ENCODE data around the gene PHF2.

PHF2 gene

DNA sequence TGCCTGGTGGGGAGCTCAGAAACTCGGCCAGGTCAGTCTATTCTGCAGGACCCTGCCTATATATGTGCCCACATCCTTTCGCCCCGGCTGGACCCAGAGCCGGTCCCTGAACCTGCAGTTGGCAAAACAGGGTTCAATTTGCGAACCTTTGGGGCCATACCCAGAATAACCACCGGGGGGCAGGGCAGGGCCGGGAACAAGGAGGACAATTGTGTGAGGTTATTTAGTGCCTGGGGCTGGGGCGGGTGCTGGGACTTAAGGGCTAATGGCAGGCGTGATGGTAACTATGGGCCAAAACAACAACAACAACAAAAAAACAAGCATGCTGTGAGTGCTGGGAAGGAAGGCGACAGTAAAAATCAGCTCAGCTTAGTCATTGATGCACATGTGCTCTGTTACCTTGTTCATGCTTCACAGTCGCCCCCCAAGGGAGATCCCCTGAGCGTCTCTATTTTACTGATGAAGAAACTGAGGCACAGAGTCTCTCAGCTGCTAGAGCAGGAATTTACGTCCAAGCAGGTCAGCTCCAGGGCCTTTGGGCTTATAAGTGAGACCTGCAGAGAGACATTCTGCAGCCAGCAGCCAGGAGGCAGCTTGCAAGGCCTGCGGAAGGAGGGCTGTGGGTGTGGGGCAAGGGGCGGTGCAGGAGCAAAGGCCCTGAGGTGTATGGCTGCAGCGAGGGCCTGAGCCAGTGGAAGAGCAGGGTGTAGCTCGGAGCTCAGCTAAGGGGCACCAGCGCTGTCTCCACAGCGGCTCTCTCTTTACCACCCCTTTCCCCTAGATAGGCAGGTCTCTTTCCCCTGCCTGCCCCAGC, 106.0 kb downstream of the PHF2 start:
- peak; percentile 21 for FAIRE-seq

DNA sequence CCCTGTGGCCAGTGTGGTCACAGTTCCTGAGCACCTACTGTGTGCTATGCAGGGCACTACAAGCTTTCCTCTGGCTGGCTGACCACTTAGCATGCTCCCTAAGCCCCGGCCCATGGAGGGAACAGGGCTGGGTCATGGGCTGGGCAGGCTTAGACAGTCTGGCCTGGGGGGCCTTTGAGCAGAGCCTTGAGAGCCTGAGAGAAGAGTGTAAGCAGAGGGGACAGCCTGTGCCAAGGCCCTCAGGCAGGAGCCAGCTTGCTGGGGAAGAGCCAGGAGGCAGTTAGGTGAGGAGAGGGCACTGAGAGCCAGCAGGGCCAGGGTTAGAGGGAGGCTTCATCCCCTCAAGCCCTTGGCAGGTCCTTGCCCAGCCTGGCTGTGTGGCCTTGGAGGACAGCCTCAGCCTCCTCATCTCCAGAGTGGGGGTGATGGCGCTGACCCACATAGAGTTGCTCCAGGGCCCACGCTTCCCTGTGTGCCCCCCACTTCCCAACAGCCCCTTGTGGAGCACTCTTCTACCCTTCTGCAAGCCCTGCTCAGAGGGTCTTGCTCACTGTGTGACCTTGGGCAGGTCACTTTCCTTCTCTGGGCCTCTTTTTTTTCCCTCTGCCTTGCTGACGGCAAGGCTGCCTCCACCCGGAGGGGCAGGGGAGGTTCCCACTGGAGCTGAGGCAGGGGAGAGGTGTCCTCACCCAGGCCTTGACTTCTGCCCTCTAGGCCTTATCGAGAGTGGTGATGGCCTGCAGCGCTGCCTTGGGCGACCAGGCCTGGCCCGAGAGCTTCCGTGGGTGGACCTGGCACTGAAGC, 107.1 kb downstream of the PHF2 start:
- no peak for FAIRE-seq

DNA sequence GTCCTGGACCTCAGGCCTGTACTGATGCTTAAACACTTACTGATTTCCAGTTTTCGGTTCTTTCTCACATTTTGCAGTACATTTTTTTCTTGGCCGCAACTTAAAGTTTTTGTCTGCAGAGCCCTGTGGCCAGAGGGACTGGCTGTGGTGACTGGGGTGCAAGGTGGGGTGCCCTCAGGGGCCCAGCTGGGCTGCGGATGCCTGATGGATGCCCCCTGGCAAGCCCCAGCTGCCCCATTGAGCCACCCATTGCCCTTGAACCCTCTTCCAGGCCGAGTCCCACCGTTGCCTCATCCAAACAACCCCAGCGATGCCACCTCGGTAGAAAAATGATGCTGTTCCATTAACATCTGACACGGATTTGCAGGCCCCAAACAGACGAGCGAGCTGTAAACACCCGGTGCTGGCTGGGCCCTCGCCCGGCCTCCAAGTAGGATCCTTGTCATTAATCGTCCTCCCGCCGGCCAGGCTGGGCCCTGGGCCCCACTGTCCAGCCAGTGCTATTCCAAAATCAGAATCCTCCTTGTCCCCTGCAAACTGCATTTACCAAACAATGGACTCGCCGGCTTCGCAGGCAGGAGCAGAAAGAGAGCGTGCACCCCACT, 107.9 kb downstream of the PHF2 start:
- FAIRE-seq = no peak

DNA sequence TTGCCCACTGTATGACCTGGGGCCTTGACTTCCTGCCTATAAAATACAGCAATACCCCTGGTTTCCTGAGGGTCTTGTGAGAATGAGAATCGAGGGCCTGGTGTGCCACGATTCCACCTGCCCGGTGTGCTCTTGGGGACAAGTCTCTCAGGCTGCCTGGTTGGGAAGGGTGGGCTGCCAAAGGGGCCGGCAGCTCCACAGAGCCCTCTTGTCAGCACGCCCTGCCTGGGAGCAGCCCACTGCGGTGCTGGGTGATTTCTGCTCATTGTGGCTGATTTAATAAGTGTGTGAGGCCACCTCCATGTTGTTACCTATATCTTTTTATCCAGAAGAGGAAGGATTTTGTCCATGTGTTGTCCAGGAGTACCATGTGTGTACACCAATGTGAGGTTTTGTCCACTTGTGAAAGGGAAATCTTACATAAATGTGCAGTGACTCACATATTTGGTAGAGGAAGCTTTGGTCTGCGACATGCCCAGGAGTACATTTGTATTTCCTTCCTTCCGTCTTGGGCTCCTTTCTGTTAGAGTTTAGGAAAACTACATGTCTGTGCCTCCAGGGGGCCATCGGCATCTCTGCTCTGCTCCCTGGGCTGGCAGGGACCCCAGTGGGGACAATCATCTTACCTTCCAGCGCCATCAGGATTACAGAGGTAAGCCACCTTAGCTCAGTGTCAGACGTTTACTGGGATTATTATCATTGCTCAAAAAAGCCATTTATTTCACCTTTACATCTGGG, 108.6 kb downstream of the PHF2 start:
- no peak for FAIRE-seq

- FAIRE-seq = no peak
Measured at GRCh38 chr9:93686127-93686879, 109.9 kb downstream of the PHF2 start.

DNA sequence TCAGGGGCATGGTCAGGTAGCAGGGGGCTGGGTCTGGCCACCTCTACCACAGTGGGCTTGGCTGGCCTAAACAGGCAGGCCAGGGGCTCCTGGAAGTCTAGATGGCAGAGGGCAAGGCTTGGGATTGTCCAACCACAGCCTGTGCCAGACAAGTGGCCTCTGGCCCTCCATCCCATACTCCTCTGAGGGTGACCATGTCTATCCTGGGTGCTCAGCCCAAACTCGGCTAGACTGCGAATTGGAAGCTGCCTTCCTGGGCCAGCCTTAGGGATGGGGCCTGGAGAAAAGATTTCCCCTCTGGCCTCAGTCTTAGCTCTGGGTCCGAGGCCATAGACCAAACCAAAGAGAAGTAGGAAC, 110.5 kb downstream of the PHF2 start:
- FAIRE-seq = no peak

DNA sequence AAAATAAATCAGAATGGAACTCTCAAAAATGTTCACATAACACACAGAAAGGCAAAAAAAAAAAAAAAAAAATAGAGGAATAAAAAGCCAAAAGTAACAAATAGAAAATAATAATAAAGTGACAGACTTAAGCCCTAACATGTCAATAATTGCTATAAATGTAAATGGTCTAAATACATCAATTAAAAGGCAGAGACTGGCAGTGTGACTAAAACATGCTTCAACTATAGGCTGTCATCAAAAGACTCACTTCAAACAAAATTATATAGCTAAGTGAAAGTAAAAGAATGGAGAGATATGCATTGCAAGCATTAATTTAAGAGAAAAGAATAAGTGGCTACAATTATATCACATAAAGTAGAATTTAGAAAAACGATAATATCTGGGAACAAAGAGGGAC, 114.2 kb downstream of the PHF2 start:
- no peak for FAIRE-seq

DNA sequence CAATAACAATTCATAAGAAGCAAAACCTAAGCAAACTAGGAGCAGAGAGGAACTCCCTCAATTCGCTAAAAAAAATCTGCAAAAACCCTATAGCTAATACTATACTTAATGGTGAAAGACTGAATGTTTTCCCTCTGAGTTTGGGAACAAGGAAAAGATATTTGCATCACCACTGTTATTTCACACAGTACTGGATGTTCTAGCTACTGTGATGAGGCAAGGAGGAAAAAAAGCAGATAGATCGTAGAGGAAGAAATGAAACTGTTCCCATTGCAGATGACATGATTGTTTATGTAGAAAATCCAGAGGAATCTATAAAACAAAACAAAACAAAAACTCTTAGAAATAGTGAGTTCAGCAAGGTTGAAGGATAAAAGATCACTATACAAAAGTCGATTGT, 116.7 kb downstream of the PHF2 start:
- no peak for FAIRE-seq

GRCh38 chr9:93697352-93698139, 121.2 kb downstream of the PHF2 start:
- no peak for FAIRE-seq

- no peak for FAIRE-seq
Measured at GRCh38 chr9:93698140-93698908, 121.9 kb downstream of the PHF2 start.

DNA sequence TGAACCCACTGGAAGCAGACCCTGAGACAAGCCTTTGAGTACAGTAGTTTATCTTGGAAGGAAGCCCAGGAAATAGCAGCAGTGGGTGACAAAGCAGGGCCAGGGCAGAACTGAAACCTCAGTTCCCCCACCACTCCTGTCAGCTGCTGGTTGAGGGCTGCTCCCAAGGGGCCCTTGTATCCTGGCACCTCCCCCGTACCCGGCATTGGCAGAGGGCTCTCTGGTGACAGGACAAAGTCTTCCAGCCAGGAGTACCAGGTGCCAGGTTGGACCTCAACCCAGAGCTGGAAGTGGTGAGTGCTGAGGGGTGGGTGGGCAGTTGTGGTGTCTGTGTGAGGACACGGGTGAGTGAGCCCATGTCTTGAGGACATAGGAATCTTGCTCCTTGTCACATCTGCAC, 123.3 kb downstream of the PHF2 start:
- FAIRE-seq = no peak

DNA sequence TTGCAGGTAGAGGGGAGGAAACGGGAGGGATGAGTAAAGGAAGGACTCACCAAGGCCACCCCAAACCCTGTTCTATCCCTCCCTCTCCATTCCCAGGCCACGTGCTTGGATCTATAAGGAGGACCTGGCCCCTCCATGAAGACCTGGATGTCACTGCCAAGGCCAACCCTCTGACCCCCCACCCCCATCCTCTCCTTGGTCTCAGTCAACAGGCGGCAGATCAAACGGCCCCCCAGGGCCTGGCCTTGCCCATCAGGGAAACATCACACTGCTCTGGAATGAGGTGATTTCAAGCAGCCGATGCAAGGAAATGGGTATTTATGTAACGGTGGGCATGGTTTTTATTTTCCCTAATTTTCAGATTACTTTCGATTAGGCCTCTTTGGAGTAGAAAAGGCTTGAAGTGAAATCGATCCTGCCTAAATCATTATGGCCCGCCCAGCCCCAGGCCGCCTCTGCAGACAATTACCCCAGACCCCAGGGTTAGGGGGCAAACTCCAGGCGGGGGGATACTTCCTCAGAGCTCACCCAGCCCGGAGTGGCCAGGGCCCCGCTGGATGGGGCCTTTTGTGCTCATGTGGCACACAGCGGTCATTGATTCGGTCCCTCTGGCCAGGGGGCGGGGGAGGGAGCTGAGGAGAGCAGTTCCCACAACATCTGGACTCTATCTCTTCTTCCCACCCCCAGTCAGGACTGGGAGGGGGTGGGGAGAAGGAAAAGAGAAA, 125.3 kb downstream of the PHF2 start:
- FAIRE-seq = no peak

GRCh38 chr9:93702261-93702660, 125.9 kb downstream of the PHF2 start:
- no peak for FAIRE-seq

- FAIRE-seq = no peak
Measured at GRCh38 chr9:93708289-93708986, 132.1 kb downstream of the PHF2 start.

DNA sequence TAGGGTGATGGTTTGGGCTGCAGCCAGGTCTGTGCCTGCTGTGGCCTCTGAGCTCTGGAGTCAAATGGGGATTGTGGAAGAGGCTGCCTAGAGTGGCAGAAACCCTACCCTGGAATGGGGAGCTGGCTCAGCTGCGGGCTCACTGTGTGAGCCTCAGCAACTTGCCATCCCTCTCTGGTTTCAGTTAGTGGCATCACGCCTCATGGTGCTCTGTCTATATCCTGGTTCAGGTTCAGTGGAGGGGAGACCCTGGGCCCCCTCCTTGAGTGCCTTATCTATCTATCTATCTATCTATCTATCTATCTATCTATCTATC, 132.6 kb downstream of the PHF2 start:
- no peak for FAIRE-seq

DNA sequence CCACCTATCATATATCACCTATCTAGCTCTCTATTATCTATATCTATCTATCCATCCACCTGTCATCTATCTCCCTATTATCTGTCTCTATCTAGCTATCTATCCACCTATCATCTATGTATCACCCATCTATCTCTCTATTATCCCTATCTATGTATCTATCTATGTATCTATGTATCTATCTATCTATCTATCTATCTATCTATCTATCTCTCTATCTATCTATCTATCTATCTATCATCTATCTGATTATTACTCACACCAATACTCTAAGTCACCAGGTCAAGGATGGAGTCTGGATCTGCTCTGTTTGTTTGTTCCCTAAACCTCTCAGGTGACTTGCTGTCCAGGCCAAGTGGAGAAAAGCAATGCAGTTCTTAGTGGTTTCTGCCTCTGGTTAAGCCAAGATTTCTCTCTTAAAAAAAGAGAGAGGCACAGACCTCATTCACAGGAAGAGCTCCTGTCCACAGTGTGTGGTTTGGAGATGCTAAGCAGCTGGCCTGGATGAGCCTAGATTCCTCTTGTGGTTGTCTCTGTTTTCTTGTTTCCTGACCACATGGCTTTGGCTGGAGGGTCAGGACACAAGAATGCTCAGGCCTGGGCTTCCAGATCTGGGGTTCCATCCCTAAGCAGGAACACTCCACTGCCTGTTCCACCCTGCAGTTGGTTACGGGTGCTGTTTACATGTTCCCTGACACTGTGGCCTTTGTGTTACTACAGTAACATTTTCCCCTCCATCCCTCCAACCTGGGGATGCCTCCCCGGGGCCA, 133.4 kb downstream of the PHF2 start:
- FAIRE-seq = no peak

- no peak for FAIRE-seq
Measured at GRCh38 chr9:93710370-93710723, 134.0 kb downstream of the PHF2 start.

- no peak for FAIRE-seq
Measured at GRCh38 chr9:93711002-93711401, 134.6 kb downstream of the PHF2 start.

- no peak for FAIRE-seq
Measured at GRCh38 chr9:93712896-93713295, 136.5 kb downstream of the PHF2 start.
